H1 (cell line): ENCODE results near the gene CDH12. TPM values are rescaled to one million over a fixed set of nuclear protein-coding genes. Genes with fewer than 3 reads are reported as not detected.

Source experiments
- CTCF ChIA-PET: fragments of 300-600 bp; sonication (Branson Sonifier 250); formaldehyde crosslinking; loops from one replicate; lab custom pipeline; 2021; ENCODE audit not compliant: partially characterized antibody; lab: Charles Lee
- POLR2A ChIA-PET: fragments of 300-600 bp; sonication (Branson Sonifier 250); formaldehyde crosslinking; loops from one replicate; lab custom pipeline; 2021; ENCODE audit warnings: inconsistent platforms; ENCODE audit not compliant: partially characterized antibody; lab: Charles Lee
- DNase-seq, 2 experiments: peaks; one replicate each; pipeline versions ENCODE4 v3.0.0 to v3.0.0-alpha.2; 2010 to 2022; ENCODE audit warnings: low spot score in 2 of 2, low read depth in 1 of 2, mixed read lengths in 1 of 2
- FAIRE-seq: peaks from 2 replicates; lab custom pipeline; 2011; peaks lifted over from hg19 to GRCh38; lab: Jason Lieb, UNC
- H2AFZ ChIP-seq: 2 replicates; pipeline ENCODE4 v1.8.1; 2012; ENCODE audit warnings: low read length, inconsistent platforms
- H2AK5ac ChIP-seq: 2 replicates; pipeline ENCODE4 v1.6.1; 2013; ENCODE audit warnings: low read depth, low read length
- H2BK120ac ChIP-seq: replicated peaks from 2 replicates; pipeline ENCODE3; 2013; ENCODE audit warnings: low read depth, low read length, inconsistent platforms
- H2BK12ac ChIP-seq: 2 replicates; pipeline ENCODE4 v1.6.1; 2013; ENCODE audit warnings: low read depth, low read length
- H2BK15ac ChIP-seq: 2 replicates; pipeline ENCODE4 v1.6.1; 2013; ENCODE audit warnings: low read length
- H2BK20ac ChIP-seq: 2 replicates; pipeline ENCODE4 v1.6.1; 2013; ENCODE audit warnings: low read length
- H2BK5ac ChIP-seq: 2 replicates; pipeline ENCODE4 v1.6.1; 2013; ENCODE audit warnings: low read depth, low read length
- H3K14ac ChIP-seq: 2 replicates; pipeline ENCODE4 v1.6.1; 2013; ENCODE audit warnings: inconsistent platforms; ENCODE audit not compliant: insufficient read length
- H3K18ac ChIP-seq: 2 replicates; pipeline ENCODE4 v1.6.1; 2013; ENCODE audit warnings: low read length; ENCODE audit errors: extremely low read depth
- H3K23ac ChIP-seq: 2 replicates; pipeline ENCODE4 v1.6.1; 2013; ENCODE audit warnings: inconsistent platforms; ENCODE audit not compliant: insufficient read length
- H3K23me2 ChIP-seq: 2 replicates; pipeline ENCODE4 v1.6.1; 2013; ENCODE audit warnings: low read depth, low read length
- H3K27ac ChIP-seq: 2 replicates; pipeline ENCODE4 v1.6.1; 2011; ENCODE audit warnings: low read depth, low read length, inconsistent platforms
- H3K27me3 ChIP-seq, 4 experiments: replicated peaks in 1 of 4; 1 replicate in 1 of 4; 2 replicates in 3 of 4; pipeline versions ENCODE4 v1.6.1 to v1.8.1; 2011 to 2013; ENCODE audit warnings: low read length in 3 of 4, mild to moderate bottlenecking in 3 of 4, inconsistent platforms in 2 of 4, mixed read lengths in 2 of 4, moderate library complexity in 1 of 4; ENCODE audit not compliant: control insufficient read depth in 3 of 4, insufficient read depth in 3 of 4; ENCODE audit errors: extremely low read depth in 1 of 4
- H3K36me3 ChIP-seq, 4 experiments: 2 replicates each; pipeline versions ENCODE4 v1.6.1 to v1.8.1; 2011 to 2013; ENCODE audit warnings: mild to moderate bottlenecking in 4 of 4, low read length in 3 of 4, moderate library complexity in 2 of 4, control low read depth in 1 of 4, inconsistent platforms in 1 of 4; ENCODE audit not compliant: insufficient read depth in 4 of 4, control insufficient read depth in 2 of 4
- H3K4ac ChIP-seq: replicated peaks from 2 replicates; pipeline ENCODE3; 2013; ENCODE audit warnings: low read length, low read depth, mixed read lengths, inconsistent platforms; ENCODE audit not compliant: insufficient read length
- H3K4me1 ChIP-seq, 4 experiments: replicated peaks in 1 of 4; 1 replicate in 1 of 4; 2 replicates in 3 of 4; pipeline versions ENCODE4 v1.6.1 to v1.8.1; 2011 to 2013; ENCODE audit warnings: low read length in 3 of 4, inconsistent platforms in 2 of 4, mixed read lengths in 1 of 4; ENCODE audit not compliant: insufficient read depth in 4 of 4, control insufficient read depth in 3 of 4
- H3K4me2 ChIP-seq, 2 experiments: 2 replicates each; pipeline versions ENCODE4 v1.6.1 to v1.8.1; 2011 to 2013; ENCODE audit warnings: low read depth in 2 of 2, low read length in 2 of 2, control low read depth in 1 of 2, inconsistent platforms in 1 of 2, mild to moderate bottlenecking in 1 of 2; ENCODE audit not compliant: insufficient read depth in 1 of 2
- H3K4me3 ChIP-seq, 4 experiments: fragments of 200-600, 300-600 bp in 1 of 4; sonication (generic), shearing (Covaris generic), sonication (Bioruptor Twin) in 1 of 4; 2 replicates each; pipeline versions ENCODE4 v1.5.1 to v1.8.1; 2011 to 2016; ENCODE audit warnings: low read length in 4 of 4, low read depth in 3 of 4, control low read depth in 2 of 4, inconsistent platforms in 2 of 4, mild to moderate bottlenecking in 2 of 4, mixed read lengths in 1 of 4, moderate library complexity in 1 of 4; ENCODE audit not compliant: insufficient read depth in 2 of 4; ENCODE audit errors: extremely low read depth in 1 of 4
- H3K56ac ChIP-seq: replicated peaks from 2 replicates; pipeline ENCODE3; 2013; ENCODE audit warnings: low read depth, mild to moderate bottlenecking, mixed read lengths, low read length, inconsistent platforms; ENCODE audit not compliant: insufficient read length
- H3K79me1 ChIP-seq: 2 replicates; pipeline ENCODE4 v1.6.1; 2013; ENCODE audit warnings: low read depth, low read length, control low read depth
- H3K79me2 ChIP-seq, 2 experiments: 2 replicates each; pipeline versions ENCODE4 v1.6.1 to v1.8.1; 2012 to 2013; ENCODE audit warnings: low read length in 2 of 2, mild to moderate bottlenecking in 2 of 2, inconsistent platforms in 1 of 2; ENCODE audit not compliant: insufficient read depth in 2 of 2, control insufficient read depth in 1 of 2
- H3K9ac ChIP-seq, 4 experiments: replicated peaks in 1 of 4; 1 replicate in 1 of 4; 2 replicates in 3 of 4; pipeline versions ENCODE4 v1.6.1 to v1.8.1; 2011 to 2013; ENCODE audit warnings: low read depth in 3 of 4, low read length in 3 of 4, control low read depth in 2 of 4, mild to moderate bottlenecking in 2 of 4, moderate library complexity in 2 of 4, inconsistent platforms in 1 of 4; ENCODE audit errors: extremely low read depth in 1 of 4
- H3K9me3 ChIP-seq, 2 experiments: 2 replicates each; pipeline versions ENCODE4 v1.6.1 to v1.8.1; 2012 to 2013; ENCODE audit warnings: mild to moderate bottlenecking in 2 of 2, moderate library complexity in 2 of 2, control low read depth in 1 of 2, inconsistent platforms in 1 of 2, low read depth in 1 of 2, low read length in 1 of 2, mixed read lengths in 1 of 2; ENCODE audit not compliant: insufficient read depth in 2 of 2
- H4K20me1 ChIP-seq, 2 experiments: replicated peaks in 1 of 2; 2 replicates each; pipeline versions ENCODE3 to v1.8.1; 2011 to 2013; ENCODE audit warnings: inconsistent platforms in 2 of 2, low read length in 2 of 2, mild to moderate bottlenecking in 1 of 2; ENCODE audit not compliant: insufficient read depth in 2 of 2, control insufficient read depth in 1 of 2
- H4K5ac ChIP-seq: 2 replicates; pipeline ENCODE4 v1.6.1; 2013; ENCODE audit warnings: low read length, low read depth, mixed read lengths, inconsistent platforms; ENCODE audit not compliant: insufficient read length
- H4K8ac ChIP-seq: 2 replicates; pipeline ENCODE4 v1.8.0; 2013; ENCODE audit warnings: mild to moderate bottlenecking, moderate library complexity, low read length, inconsistent platforms; ENCODE audit not compliant: insufficient read depth; ENCODE audit errors: extremely low read depth
- H4K91ac ChIP-seq: replicated peaks from 2 replicates; pipeline ENCODE3; 2013; ENCODE audit warnings: low read length, mixed read lengths, inconsistent platforms; ENCODE audit not compliant: insufficient read length
- CTCF ChIP-seq, 3 experiments: IDR thresholded peaks; 1 replicate in 2 of 3; 2 replicates in 1 of 3; pipeline versions ENCODE4 v1.5.1 to v1.6.1; 2011; ENCODE audit warnings: low read length in 3 of 3, mild to moderate bottlenecking in 3 of 3, inconsistent platforms in 2 of 3, low read depth in 1 of 3, moderate library complexity in 1 of 3; ENCODE audit not compliant: insufficient read depth in 1 of 3; ENCODE audit errors: control extremely low read depth in 1 of 3
- GABPA ChIP-seq: IDR thresholded peaks from 2 replicates; pipeline ENCODE4 v1.6.1; 2011; ENCODE audit warnings: mild to moderate bottlenecking, low read length, moderate library complexity, borderline replicate concordance; ENCODE audit not compliant: insufficient read depth
- HDAC2 ChIP-seq, 2 experiments: fragments of 300-600 bp in 1 of 2; sonication (generic) in 1 of 2; IDR thresholded peaks; 2 replicates each; pipeline ENCODE4 v1.6.1; 2011 to 2012; ENCODE audit warnings: low read depth in 2 of 2, low read length in 2 of 2, mild to moderate bottlenecking in 2 of 2, moderate library complexity in 2 of 2, borderline replicate concordance in 1 of 2, inconsistent platforms in 1 of 2
- RAD21 ChIP-seq, 2 experiments: IDR thresholded peaks in 1 of 2; conservative IDR thresholded peaks in 1 of 2; 2 replicates each; pipeline ENCODE4 v1.6.1; 2011; ENCODE audit warnings: low read depth in 2 of 2, low read length in 2 of 2, improper control_type of control experiment in 1 of 2, inconsistent platforms in 1 of 2, mild to moderate bottlenecking in 1 of 2, moderate library complexity in 1 of 2
- WGBS, 2 experiments: shearing (Covaris generic) in 1 of 2; methylation state at CpG; one replicate each; pipeline versions ENCODE4 v1.1.6 to v1.1.7; 2013 to 2015; ENCODE audit warnings: low lambda C conversion rate in 2 of 2, mixed read lengths in 2 of 2, inconsistent platforms in 1 of 2, low coverage in 1 of 2, missing lambda C conversion rate in 1 of 2; ENCODE audit not compliant: insufficient replicate concordance in 2 of 2, insufficient coverage in 1 of 2, insufficient read length in 1 of 2; ENCODE audit errors: extremely low coverage in 1 of 2, missing lambda C conversion rate in 1 of 2; 5-methylcytosine and 5-hydroxymethylcytosine counted together
- polyA plus RNA-seq, 7 experiments: library from polyadenylated mRNA; depleted of rRNA in 3 of 7; stranded (reverse) in 5 of 7; unstranded in 2 of 7; fragments of >200 nt in 5 of 7; fragments of 200-250 nt in 2 of 7; gene quantifications; 1 replicate in 5 of 7; 2 replicates in 1 of 7; 4 replicates in 1 of 7; pipeline versions ENCODE4 v1.2.1 to v1.2.3, GENCODE V29; 2011 to 2013; ENCODE audit warnings: missing spikeins in 2 of 7, mixed read lengths in 2 of 7
- total RNA-seq: library from RNA; stranded (reverse); fragmentation: NEBNext Ultra II Directional; extraction: Animal tissue kit (Norgen Biotek cat#: 25700); gene quantifications from 2 replicates; pipeline ENCODE4 v1.2.1, GENCODE V29; 2021

The CDH12 gene
- total and polyA plus RNA-seq, 2 of the 8 experiments (the other 6 are each of a cell fraction or from before 2014, with no cell fraction given), result 0.03 TPM; not detected in 1

GRCh38 chr5:22242532-22242931, 610.6 kb downstream of the CDH12 start:
- CTCF ChIA-PET, result interaction anchor here (0.7 to 1.3 kb wide), 5 partner anchors 22 to 592 kb away, joined by 3 to 4 read pairs (median 3); no protein-coding TSS in a partner anchor
- Histone ChIP-seq H3K79me2 (no peaks in the 10 kb centered on the region), H3K23me2 (no peaks in the 10 kb centered on the region), H3K4me2 (no peak overlapping the region), H3K36me3 (no peaks in the 10 kb centered on the region), H4K20me1 (no peaks in the 10 kb centered on the region), H3K79me1 (no peaks in the 10 kb centered on the region), H3K4me1 (no peaks in the 10 kb centered on the region), H4K5ac (no peak overlapping the region), H2AK5ac (no peak overlapping the region), H3K4me3 (no peak overlapping the region), H3K4ac (no peak overlapping the region), H2BK12ac (no peak overlapping the region), H3K23ac (no peak overlapping the region), H3K14ac (no peak overlapping the region), H2BK120ac (no peak overlapping the region), H2BK20ac (no peak overlapping the region), H4K8ac (no peak overlapping the region), H3K9ac (no peak overlapping the region), H4K91ac (no peak overlapping the region), H2BK5ac (no peak overlapping the region), H3K27ac (no peak overlapping the region), H3K9me3 (no peaks in the 10 kb centered on the region), H3K56ac (no peak overlapping the region), H2AFZ (no peak overlapping the region), H3K18ac (no peak overlapping the region), H3K27me3 (no peaks in the 10 kb centered on the region), H2BK15ac (no peak overlapping the region)
- WGBS, 2 experiments, result 67% methylated on average over 4 of the region's 4 CpGs; no CpG with 5 or more reads in 1 of the 2 experiments
- TF ChIP-seq CTCF (IDR thresholded peaks at IDR 0.05; ENCODE audit: control extremely low read depth in 1 of 3, insufficient read depth in 1 of 3, low read depth in 1 of 3, low read length in 3 of 3) (peak in 2 of 3 experiments; percentile 13 to 27; a peak in 2 of 4 replicates), GABPA (no peak), RAD21 (IDR thresholded peaks at IDR 0.05 in 1 of 2, conservative IDR thresholded peaks at IDR 0.05 in 1 of 2; ENCODE audit: low read depth in 2 of 2, low read length in 2 of 2) (peak; percentile 62 to 63), HDAC2 (IDR thresholded peaks at IDR 0.05; ENCODE audit: borderline replicate concordance in 1 of 2, low read depth in 2 of 2, low read length in 2 of 2) (no peak)
- peak in 1 of 2 experiments; percentile 15 for DNase-seq
- FAIRE-seq, result peak; percentile 48
- POLR2A ChIA-PET, result no interaction called here
